Left cardiac atrium (tissue), 4 donors: ENCODE data around the gene GABRR1. TPM values are rescaled to one million over a fixed set of nuclear protein-coding genes. Genes with fewer than 3 reads are reported as not detected.

Experiments used
- ATAC-seq, 2 donors: fragments of 200-7000 bp; cut with Tn5 transposase; one replicate each; pipeline ENCODE4 v1.9.1; 2020; ENCODE audit warnings: mild to moderate bottlenecking in 2 of 2, moderate library complexity in 2 of 2
- DNase-seq: peaks from one replicate; pipeline ENCODE4 v3.0.0-alpha.2; 2020
- intact Hi-C, 2 donors: fragments of 100-400 bp; cut with DNase I; formaldehyde crosslinking; loops; one replicate each; pipeline versions ENCODE4 v1.14.1 to v1.15.1; 2022 to 2023
- total RNA-seq, 2 donors: library from RNA; stranded (reverse); fragmentation: NEBNext Ultra II Directional; extraction: Animal tissue kit (Norgen Biotek cat#: 25700); gene quantifications; one replicate each; pipeline ENCODE4 v1.2.1, GENCODE V29; 2021
- donor health status: DM: no; HTN: yes; CAD: no.
- donor health status: DM: no; HTN: yes; CAD: no; lungs with severe emphysema.
- donor health status: DM: yes; HTN: yes; CAD: no.
- donor health status: Dilated cardiomyopathy.

Gene GABRR1
- total RNA-seq, 2 donors from 2014 or later: not detected

GRCh38 chr6:89173634-89174033 is 43.5 kb downstream of the GABRR1 start:
- DNase-seq (no peak), ATAC-seq (no peak)
- intact Hi-C loops: no loop called here

GRCh38 chr6:89172131-89172530 is 45.0 kb downstream of the GABRR1 start:
- intact Hi-C loops: no loop called here
- no peak for DNase-seq
- no peak for ATAC-seq

- ATAC-seq (peak; percentile 88 to 92), DNase-seq (peak; percentile 40)
- intact Hi-C loops: no loop called here
These were observed 55.1 kb downstream of the GABRR1 start for GRCh38 chr6:89162047-89162371.

GRCh38 chr6:89161326-89162046 is 55.7 kb downstream of the GABRR1 start:
- ATAC-seq (peak; percentile 77 to 84), DNase-seq (no peak)
- intact Hi-C loops: no loop called here

GRCh38 chr6:89160331-89161092 is 56.6 kb downstream of the GABRR1 start:
- DNase-seq: no peak
- ATAC-seq: no peak
- intact Hi-C loops: no loop called here

GRCh38 chr6:89154131-89154530 is 63.0 kb downstream of the GABRR1 start:
- ATAC-seq: no peak
- intact Hi-C loops: no loop called here

GRCh38 chr6:89148016-89148750 is 69.0 kb downstream of the GABRR1 start:
- ATAC-seq (no peak), DNase-seq (no peak)
- intact Hi-C loops: no loop called here

More at GRCh38 chr6:89154131-89154530, 63.0 kb downstream of the GABRR1 start:
- DNase-seq: no peak

GRCh38 chr6:89146718-89147700 is 70.1 kb downstream of the GABRR1 start:
- peak in 1 of 2 donors; percentile 23 for ATAC-seq
- intact Hi-C loops: no loop called here
- DNase-seq: no peak

- intact Hi-C loops: no loop called here
- DNase-seq (peak; percentile 78), ATAC-seq (peak; percentile 95 to 96)
These were observed 71.0 kb downstream of the GABRR1 start, which contains the start of gene PM20D2 for GRCh38 chr6:89145956-89146717. Gene PM20D2 (plus strand): TSS chr6:89146055. CDS start chr6:89146145, 90 bp downstream.

GRCh38 chr6:89145091-89145955 is 71.8 kb downstream of the GABRR1 start:
- peak; percentile 36 to 40 for ATAC-seq

GRCh38 chr6:89144354-89144906 is 72.7 kb downstream of the GABRR1 start:
- DNase-seq (no peak), ATAC-seq (no peak)
- intact Hi-C loops: no loop called here

More at GRCh38 chr6:89145091-89145955, 71.8 kb downstream of the GABRR1 start:
- no peak for DNase-seq
- intact Hi-C loops: no loop called here

- intact Hi-C loops: no loop called here
- no peak for DNase-seq
- ATAC-seq: no peak
These were observed 76.6 kb downstream of the GABRR1 start for GRCh38 chr6:89140347-89141156.

- intact Hi-C loops: no loop called here
- DNase-seq: no peak
- no peak for ATAC-seq
These were observed 77.4 kb downstream of the GABRR1 start for GRCh38 chr6:89139509-89140346.

GRCh38 chr6:89138173-89138572 is 79.0 kb downstream of the GABRR1 start:
- no peak for ATAC-seq
- intact Hi-C loops: no loop called here

GRCh38 chr6:89134723-89135122 is 82.4 kb downstream of the GABRR1 start:
- no peak for DNase-seq
- intact Hi-C loops: no loop called here

More at GRCh38 chr6:89138173-89138572, 79.0 kb downstream of the GABRR1 start:
- no peak for DNase-seq

More at GRCh38 chr6:89134723-89135122, 82.4 kb downstream of the GABRR1 start:
- ATAC-seq: no peak
